ENCODE data around the gene BAIAP3. TPM values are rescaled to one million over a fixed set of nuclear protein-coding genes. Genes with fewer than 3 reads are reported as not detected.

Gene BAIAP3
- total and polyA plus RNA-seq, 2 of the 4 experiments (the other 2 are of a cell fraction): 0.36 to 0.65 TPM

- Histone ChIP-seq H3K9me1 (ENCODE audit: insufficient read depth, low read length) (0 out of 2 replicates have a peak, but pooled peaks cover 2% of the 10 kb centered on the region), H3K23ac (ENCODE audit: low read depth, low read length) (no peak overlapping the region), H2AFZ (replicated peaks; ENCODE audit: low read length, poor library complexity) (no peak overlapping the region), H3K9ac (ENCODE audit: low read depth, low read length) (no peak overlapping the region), H3K9me3 (ENCODE audit: control insufficient read depth, insufficient read depth, low read length) (no peaks in the 10 kb centered on the region), H2AK5ac (ENCODE audit: low read depth, low read length) (no peak overlapping the region), H2BK15ac (ENCODE audit: low read depth, low read length) (no peak overlapping the region), H2BK5ac (ENCODE audit: low read depth, low read length, poor library complexity, severe bottlenecking) (no peak overlapping the region), H3K56ac (ENCODE audit: extremely low read depth, insufficient read depth, low read length) (no peak overlapping the region), H4K20me1 (ENCODE audit: insufficient read depth, low read length) (no peaks in the 10 kb centered on the region), H3K36me3 (ENCODE audit: control insufficient read depth, insufficient read depth, low read length) (peaks cover 23% of the 10 kb centered on the region), H3K27ac (ENCODE audit: insufficient read depth, low read length) (no peak overlapping the region), H4K91ac (ENCODE audit: insufficient read depth, low read depth, low read length) (no peak overlapping the region), H4K8ac (ENCODE audit: low read depth in 2 of 2, low read length in 2 of 2) (no peak overlapping the region), H2BK20ac (ENCODE audit: low read depth, low read length) (no peak overlapping the region), H3K4me2 (ENCODE audit: low read depth, low read length) (no peak overlapping the region), H2AK9ac (replicated peaks; ENCODE audit: low read depth, low read length, poor library complexity) (peak overlapping the region; percentile 13), H3K14ac (replicated peaks; ENCODE audit: low read depth, low read length) (no peak overlapping the region), H3K79me1 (ENCODE audit: low read depth in 1 of 2, low read length in 2 of 2) (peaks cover 2 to 6% of the 10 kb centered on the region in 2 experiments; a peak in 3 of 4 replicates), H3K4me3 (ENCODE audit: insufficient read depth, low read depth, low read length) (no peak overlapping the region), H3K4me1 (ENCODE audit: control insufficient read depth, insufficient read depth, low read length) (peaks cover 5% of the 10 kb centered on the region), H3K27me3 (ENCODE audit: control insufficient read depth, insufficient read depth, low read length) (no peaks in the 10 kb centered on the region), H3K4ac (ENCODE audit: low read depth, low read length) (no peak overlapping the region), H3K18ac (ENCODE audit: low read depth, low read length) (no peak overlapping the region), H4K5ac (ENCODE audit: low read depth, low read length) (no peak overlapping the region), H2BK120ac (ENCODE audit: low read depth, low read length) (no peak overlapping the region)
- CTCF ChIA-PET: no interaction called here
- no TSS peak for BruUV-seq (replicated peaks)
- in situ Hi-C loops (cut with MboI; ENCODE audit: low sequenced_read_pairs): no loop called here
- WGBS, 2 experiments (ENCODE audit: extremely low coverage in 2 of 2, insufficient read length in 1 of 2): 93% methylated on average over 9 of the region's 18 CpGs; no CpG with 5 or more reads in 1 of the 2 experiments
- no peak for ATAC-seq (ENCODE audit: low read depth)
- POLR2A ChIA-PET (ENCODE audit: unreplicated experiment): no interaction called here
- dilution Hi-C loops (cut with HindIII; ENCODE audit: low sequenced_read_pairs, unreplicated experiment): no loop called here
- no peak for DNase-seq
- intact Hi-C loops (cut with micrococcal nuclease): no loop called here
- TF ChIP-seq RAD21 (IDR thresholded peaks at IDR 0.05; ENCODE audit: low read length) (no peak), BHLHE40 (IDR thresholded peaks at IDR 0.05; ENCODE audit: low read depth, low read length) (no peak), ELK1 (IDR thresholded peaks at IDR 0.05; ENCODE audit: borderline replicate concordance, low read depth, low read length) (no peak), MAFK (IDR thresholded peaks at IDR 0.05; ENCODE audit: low read depth, low read length) (no peak), RFX5 (IDR thresholded peaks at IDR 0.05; ENCODE audit: low read depth, low read length) (no peak), CHD1 (IDR thresholded peaks at IDR 0.05; ENCODE audit: low read depth, low read length) (no peak), MXI1 (IDR thresholded peaks at IDR 0.05; ENCODE audit: borderline replicate concordance, low read depth, low read length) (no peak)
Observed at GRCh38 chr16:1383556-1383955, 50.1 kb downstream of the BAIAP3 start.

Measured in IMR-90 (cell line).